Left colon (tissue), 2 donors: ENCODE measurements around the gene EPHX1. TPM values are rescaled to one million over a fixed set of nuclear protein-coding genes. Genes with fewer than 3 reads are reported as not detected.
A peak's percentile ranks its signal among the peaks of the same experiment; 100 is the strongest.
"Not testable (repeated sequence)": the region's sequence is repeated elsewhere in the genome, so short reads cannot be mapped to it uniquely, and the experiment has no call there.

Experiments
- ATAC-seq: fragments of 200-7000 bp; cut with Tn5 transposase; one replicate; pipeline ENCODE4 v1.9.1; 2020; ENCODE audit warnings: mild to moderate bottlenecking, moderate library complexity
- DNase-seq, 2 donors: peaks; one replicate each; pipeline ENCODE4 v3.0.0-alpha.2; 2020
- intact Hi-C, 2 donors: fragments of 100-400 bp; cut with DNase I in 1 of 2; cut with micrococcal nuclease in 1 of 2; formaldehyde crosslinking; loops; one replicate each; pipeline versions ENCODE4 v1.11.2 to v1.14.0; 2022; cut with DNase I, micrococcal nuclease
- long read RNA-seq: library from polyadenylated mRNA; unstranded; transcript quantifications from one replicate; pipeline ENCODE4 v2.0.0, GENCODE V29; 2021
- total RNA-seq, 2 donors: library from RNA; stranded (reverse); fragmentation: NEBNext Ultra II Directional; extraction: Animal tissue kit (Norgen Biotek cat#: 25700); gene quantifications; one replicate each; pipeline ENCODE4 v1.2.1, GENCODE V29; 2021
- donor health status: DM: no; HTN: no; CAD: no.
- donor health status: DM: yes; HTN: yes; CAD: no.

The EPHX1 gene
- total RNA-seq = 10 to 100 TPM; 59.3 to 67.3 TPM
- long read RNA-seq, partial matches to known transcripts = 0 of 1 reads
- long read RNA-seq, other reads (novel, unspliced or antisense) = 1 of 1 reads

GRCh38 chr1:225809842-225810578 lies at the start of gene EPHX1:
EPHX1 (plus strand) TSS chr1:225810124; CDS start chr1:225828730, 18,606 bp downstream.
- ATAC-seq (peak; percentile 85), DNase-seq (peak; percentile 90 to 93)
- intact Hi-C loops = no loop called here

GRCh38 chr1:225760531-225760930 lies 49.4 kb upstream of the EPHX1 start:
- intact Hi-C loops = loop anchor here in 1 of 2 donors (10.0 kb wide), 1 partner anchor 96 kb away; no protein-coding TSS in a partner anchor
- ATAC-seq (no peak), DNase-seq (no peak)

- intact Hi-C loops = loop anchor here in 1 of 2 donors (10.0 kb wide), 1 partner anchor 97 kb away; no protein-coding TSS in a partner anchor
- DNase-seq = not testable (repeated sequence)
Observed at GRCh38 chr1:225761395-225761794, 48.5 kb upstream of the EPHX1 start.

GRCh38 chr1:225762002-225762441 lies 47.9 kb upstream of the EPHX1 start:
- DNase-seq (no peak), ATAC-seq (no peak)
- intact Hi-C loops = loop anchor here in 1 of 2 donors (10.0 kb wide), 1 partner anchor 97 kb away; no protein-coding TSS in a partner anchor

More at GRCh38 chr1:225761395-225761794, 48.5 kb upstream of the EPHX1 start:
- not testable (repeated sequence) for ATAC-seq

- DNase-seq = no peak
- intact Hi-C loops = loop anchor here in 1 of 2 donors (10.0 kb wide), 1 partner anchor 98 kb away; no protein-coding TSS in a partner anchor
- no peak for ATAC-seq
Observed at GRCh38 chr1:225762444-225762843, 47.5 kb upstream of the EPHX1 start.

- no peak for ATAC-seq
- DNase-seq = no peak
- intact Hi-C loops = loop anchor here in 1 of 2 donors (10.0 kb wide), 1 partner anchor 99 kb away; no protein-coding TSS in a partner anchor
Observed at GRCh38 chr1:225763716-225764548, 46.0 kb upstream of the EPHX1 start.

GRCh38 chr1:225765982-225766674 lies 43.8 kb upstream of the EPHX1 start:
- intact Hi-C loops = loop anchor here in 1 of 2 donors (10.0 kb wide), 1 partner anchor 101 kb away; no protein-coding TSS in a partner anchor
- DNase-seq (no peak), ATAC-seq (no peak)

- intact Hi-C loops = loop anchor here in 1 of 2 donors (10.0 kb wide), 1 partner anchor 102 kb away; no protein-coding TSS in a partner anchor
Observed at GRCh38 chr1:225766967-225767633, 42.8 kb upstream of the EPHX1 start.

GRCh38 chr1:225767634-225768540 lies 42.0 kb upstream of the EPHX1 start:
- intact Hi-C loops = loop anchor here in 1 of 2 donors (10.0 kb wide), 1 partner anchor 103 kb away; no protein-coding TSS in a partner anchor
- ATAC-seq (peak; percentile 28), DNase-seq (peak; percentile 45 to 46)

More at GRCh38 chr1:225766967-225767633, 42.8 kb upstream of the EPHX1 start:
- ATAC-seq (peak; percentile 26), DNase-seq (peak in 1 of 2 donors; percentile 56)

- intact Hi-C loops = loop anchor here in 1 of 2 donors (10.0 kb wide), 1 partner anchor 104 kb away; no protein-coding TSS in a partner anchor
- no peak for ATAC-seq
- DNase-seq = no peak
Observed at GRCh38 chr1:225768662-225769426, 41.1 kb upstream of the EPHX1 start.

GRCh38 chr1:225769687-225770086 lies 40.2 kb upstream of the EPHX1 start:
- DNase-seq (no peak), ATAC-seq (no peak)
- intact Hi-C loops = loop anchor here in 1 of 2 donors (10.0 kb wide), 3 partner anchors 75 to 225 kb away; no protein-coding TSS in a partner anchor

- ATAC-seq = no peak
- DNase-seq = no peak
- intact Hi-C loops = loop anchor here in 1 of 2 donors (10.0 kb wide), 2 partner anchors 74 to 226 kb away; no protein-coding TSS in a partner anchor
Observed at GRCh38 chr1:225770561-225771248, 39.2 kb upstream of the EPHX1 start.

GRCh38 chr1:225771661-225772322 lies 38.1 kb upstream of the EPHX1 start:
- ATAC-seq (no peak), DNase-seq (no peak)
- intact Hi-C loops = loop anchor here in 1 of 2 donors (2.0 to 10.0 kb wide), 3 partner anchors 73 to 297 kb away; no protein-coding TSS in a partner anchor

GRCh38 chr1:225772323-225772768 lies 37.6 kb upstream of the EPHX1 start:
- DNase-seq (peak; percentile 86 to 87), ATAC-seq (peak; percentile 93)
- intact Hi-C loops = loop anchor here in 1 of 2 donors (2.0 to 10.0 kb wide), 3 partner anchors 72 to 298 kb away; no protein-coding TSS in a partner anchor
